Measurements from ENCODE around the gene PRKCE. TPM values are rescaled to one million over a fixed set of nuclear protein-coding genes. Genes with fewer than 3 reads are reported as not detected.

The PRKCE gene
- total RNA-seq, 1 donor from 2014 or later = 23.6 TPM

DNA sequence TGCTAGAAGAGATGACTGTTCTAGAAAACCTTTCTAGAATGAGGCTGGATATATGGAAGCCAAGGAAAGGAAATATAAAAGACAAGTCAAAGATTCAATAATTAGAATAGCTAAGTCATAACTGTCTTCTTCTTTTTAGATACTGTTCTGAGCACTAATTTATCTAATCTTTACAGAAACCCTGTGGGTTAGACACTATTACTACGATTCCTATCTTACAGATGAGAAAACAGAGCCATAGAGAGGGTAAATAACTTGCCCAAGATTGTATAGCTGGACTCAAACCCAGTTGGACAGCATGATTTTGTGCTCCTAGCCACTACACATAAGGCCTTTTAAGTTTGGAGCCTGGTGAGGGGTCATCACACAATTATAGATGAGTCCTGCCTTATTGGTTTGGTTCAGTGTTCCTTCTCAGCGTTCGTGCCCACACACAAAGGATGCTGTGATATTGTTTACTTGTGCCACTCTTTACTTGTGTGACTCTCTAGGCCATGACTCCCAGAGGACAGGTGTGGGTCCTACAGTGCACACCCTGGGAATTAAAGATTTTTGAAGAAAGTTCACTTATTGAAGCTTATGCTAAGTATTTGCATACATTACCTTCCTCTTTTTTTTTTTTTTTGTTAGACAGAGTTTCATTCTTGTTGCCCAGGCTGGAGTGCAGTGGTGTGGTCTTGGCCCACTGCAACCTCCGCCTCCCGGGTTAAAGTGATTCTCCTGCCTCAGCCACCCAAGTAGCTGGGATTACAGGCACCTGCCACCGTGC is 153.7 kb downstream of the PRKCE start:
- no peak for DNase-seq (ENCODE audit: low read depth in 2 of 2)

DNA sequence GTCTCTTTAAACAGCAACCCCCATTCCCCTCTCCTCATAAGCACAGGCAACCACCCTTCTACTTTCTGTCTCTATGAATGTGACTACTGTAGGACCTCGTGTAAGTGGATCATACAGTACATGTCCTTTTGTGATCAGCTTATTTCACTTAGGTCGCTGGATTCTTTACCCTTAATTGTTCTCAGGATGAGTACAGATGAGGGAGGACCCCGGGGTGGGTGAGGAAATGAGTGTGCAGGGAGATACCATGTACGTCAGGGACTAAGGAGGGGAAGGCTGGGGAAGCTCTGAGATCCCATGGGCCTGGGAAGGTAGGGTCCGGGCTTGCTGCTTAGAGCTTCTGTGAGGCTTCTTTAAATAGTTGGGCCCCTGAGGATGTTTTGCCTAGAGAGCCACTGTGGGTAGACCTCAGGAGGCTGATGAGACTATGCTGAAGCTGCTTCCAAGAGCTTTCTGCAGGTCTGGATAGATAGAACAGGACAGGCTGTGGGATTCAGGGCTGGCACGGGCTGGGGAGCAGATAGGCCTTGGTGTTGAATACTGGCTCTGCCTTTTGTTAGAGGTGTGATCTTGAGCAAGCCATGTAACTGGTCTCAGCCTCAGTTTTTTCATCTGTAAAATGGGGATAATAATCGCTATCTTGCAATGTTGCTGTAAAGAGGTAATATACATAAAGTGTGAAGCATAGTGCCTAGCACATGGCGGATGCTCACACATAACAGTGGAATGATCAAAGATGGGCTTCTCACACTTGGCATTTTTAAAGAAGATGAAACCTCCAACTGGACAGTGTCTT is 155.3 kb downstream of the PRKCE start:
- DNase-seq (ENCODE audit: low read depth in 2 of 2) = peak in 1 of 2 donors; percentile 57

DNA sequence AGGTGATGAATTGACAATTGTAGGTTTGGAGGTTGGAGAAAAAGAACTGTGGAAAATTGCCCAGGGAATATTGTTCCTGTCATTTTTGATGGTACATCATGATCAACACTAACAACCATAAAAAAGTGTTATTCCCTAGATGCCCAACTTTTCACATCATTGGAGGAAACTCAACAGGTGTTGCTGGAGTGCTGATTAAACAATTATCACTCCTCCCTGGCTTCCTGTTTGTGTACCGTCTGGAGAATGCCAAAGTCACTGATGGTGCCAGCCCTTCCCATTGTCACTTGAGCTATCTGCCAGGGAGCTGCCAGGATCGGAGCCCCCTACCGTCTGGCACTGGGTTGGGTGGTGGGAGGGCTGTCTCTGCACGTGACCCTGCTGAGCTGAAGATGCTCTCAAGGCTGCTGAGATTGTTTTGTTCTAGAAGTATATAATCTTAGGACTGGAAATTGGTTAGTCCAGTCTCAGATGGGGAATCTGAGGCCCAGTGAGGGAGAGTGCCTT is 156.9 kb downstream of the PRKCE start:
- DNase-seq (ENCODE audit: low read depth in 2 of 2) = no peak

DNA sequence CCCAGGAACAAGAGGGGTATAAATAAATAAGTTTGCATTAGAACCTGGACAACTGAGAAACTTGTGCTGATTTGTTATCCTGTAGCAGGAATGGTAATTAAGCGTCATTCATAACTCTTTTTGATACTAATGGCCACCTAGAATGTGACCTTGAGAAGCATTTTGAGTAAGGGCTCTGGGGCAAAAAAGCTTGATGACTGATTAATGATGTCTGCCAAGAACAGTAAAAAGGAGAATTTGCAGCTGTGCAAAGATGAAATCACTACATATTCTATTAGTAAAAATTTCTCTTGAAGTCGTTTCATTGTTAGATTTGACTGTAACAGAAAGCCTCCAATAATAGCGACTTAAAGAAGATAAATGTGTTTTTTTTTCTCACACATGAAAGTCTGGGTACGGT is 157.7 kb downstream of the PRKCE start:
- no peak for DNase-seq (ENCODE audit: low read depth in 2 of 2)

DNA sequence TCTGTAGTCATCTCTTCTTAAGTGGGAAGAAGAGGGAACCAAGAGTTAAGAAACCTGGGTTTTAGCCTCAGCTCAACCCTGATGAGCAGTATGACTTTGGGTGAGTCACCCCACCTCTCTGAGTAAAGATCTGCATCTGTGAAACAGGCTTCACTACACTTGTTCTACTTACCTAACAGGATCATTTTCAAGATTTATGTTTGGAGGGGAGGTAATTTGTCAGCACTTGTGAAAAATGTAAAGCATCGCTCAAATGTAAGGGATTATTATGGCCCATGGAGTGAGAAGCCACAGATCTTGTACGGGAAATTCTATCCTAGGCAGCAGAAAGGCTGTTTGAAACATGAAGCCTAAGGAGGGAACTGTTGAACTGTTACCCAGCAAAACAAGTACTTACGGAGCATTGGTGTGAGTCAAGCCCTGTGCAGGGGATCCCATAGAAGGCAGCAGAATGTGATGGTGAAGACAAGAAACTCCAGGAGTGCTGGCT is 160.6 kb downstream of the PRKCE start:
- peak in 1 of 2 donors; percentile 61 for DNase-seq (ENCODE audit: low read depth in 2 of 2)

DNA sequence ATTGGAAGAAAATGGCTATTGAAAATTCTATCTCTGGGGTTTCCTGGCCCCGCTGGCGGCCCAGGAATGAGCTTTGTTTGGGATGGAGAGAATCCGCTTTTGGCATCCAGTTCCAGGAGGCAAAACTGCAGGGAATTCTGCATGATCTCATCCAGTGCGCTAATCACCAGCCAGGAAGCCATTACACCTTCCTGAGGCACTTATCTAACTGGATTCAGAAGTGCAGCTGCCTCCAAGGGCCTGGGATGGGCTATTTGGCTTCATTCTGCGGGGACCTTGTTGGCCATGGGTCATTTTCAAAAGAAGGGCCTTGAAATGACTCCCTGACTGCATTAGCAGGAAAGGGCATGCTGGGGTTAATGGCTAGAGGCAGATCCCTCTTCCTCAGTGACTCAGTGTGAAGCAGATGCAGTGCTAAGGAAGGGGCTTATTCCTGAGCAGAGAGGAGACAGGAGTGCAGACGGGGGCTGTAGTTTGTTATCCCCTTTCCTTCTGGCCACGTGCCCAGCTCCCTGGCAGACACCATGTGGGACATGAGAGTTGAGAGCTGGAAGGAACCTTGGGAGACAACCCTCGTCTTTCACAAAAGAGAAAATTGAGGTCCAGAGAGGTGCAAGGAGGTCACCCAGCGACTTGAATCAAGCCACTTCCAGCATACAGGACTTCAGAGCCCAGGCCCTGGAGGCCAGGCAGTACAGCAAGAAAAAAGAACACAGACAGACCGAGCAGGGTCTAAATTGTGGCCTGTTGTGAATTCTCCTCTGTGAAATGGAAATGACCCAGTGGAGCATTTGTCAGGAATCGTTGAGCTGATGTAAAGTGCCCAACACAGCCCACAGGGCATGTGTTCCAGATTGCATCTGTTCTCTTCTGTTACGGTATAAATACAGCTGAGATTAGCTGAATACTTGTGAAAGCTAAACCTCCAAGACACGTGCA is 161.8 kb downstream of the PRKCE start:
- peak; percentile 78 to 94 for DNase-seq (ENCODE audit: low read depth in 2 of 2)

DNA sequence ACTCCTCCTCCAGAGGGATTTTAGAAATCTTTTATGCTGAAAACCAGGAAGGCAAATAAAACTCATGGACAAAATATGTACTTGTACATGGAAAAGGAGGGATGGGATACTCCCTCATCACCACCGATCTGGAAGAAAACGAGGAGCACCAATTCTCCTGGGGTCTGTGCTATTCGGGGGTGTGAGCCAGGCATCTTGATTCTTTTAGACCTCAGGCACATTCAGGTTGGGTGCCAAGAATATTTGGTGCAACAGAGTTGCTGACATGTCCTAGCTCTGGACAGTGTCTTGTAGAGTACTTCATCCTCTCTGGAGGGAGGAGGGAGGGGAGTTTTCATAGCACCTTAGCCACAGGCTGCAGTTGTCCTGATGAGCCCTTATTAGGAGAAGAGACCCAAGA is 163.0 kb downstream of the PRKCE start:
- DNase-seq (ENCODE audit: low read depth in 2 of 2) = no peak

DNA sequence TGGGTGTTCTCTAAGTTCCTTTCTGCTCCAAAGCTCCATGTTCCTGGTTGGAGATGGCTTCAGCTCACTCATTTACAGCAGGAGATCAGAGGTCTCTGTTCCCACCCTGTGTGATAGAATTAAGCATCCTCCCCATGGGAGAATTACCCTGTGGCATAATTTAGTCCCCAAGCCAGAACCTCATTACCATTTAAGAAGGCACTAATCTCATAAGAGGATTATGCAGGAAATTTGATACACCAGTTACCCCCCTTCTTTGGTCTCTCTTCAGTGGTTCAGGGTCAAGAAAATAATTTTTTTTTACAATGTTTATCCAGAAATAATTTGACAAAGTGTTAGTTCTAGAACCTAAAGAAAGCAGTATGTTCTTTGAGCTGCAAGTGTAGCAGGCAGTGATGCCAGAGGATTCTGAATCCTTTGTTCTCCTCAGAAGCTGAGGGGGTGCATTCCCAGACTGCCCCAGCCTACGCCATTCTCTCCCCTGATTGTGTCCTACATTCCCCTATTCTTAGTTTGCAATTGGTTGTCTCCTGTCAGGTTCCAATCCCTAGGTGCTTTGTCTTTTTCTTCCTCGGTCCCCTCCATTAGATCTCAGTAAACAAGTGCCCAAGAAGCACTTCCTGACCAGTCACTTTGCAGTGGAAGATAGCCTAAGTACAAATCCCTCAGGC is 163.6 kb downstream of the PRKCE start:
- DNase-seq (ENCODE audit: low read depth in 2 of 2) = no peak

DNA sequence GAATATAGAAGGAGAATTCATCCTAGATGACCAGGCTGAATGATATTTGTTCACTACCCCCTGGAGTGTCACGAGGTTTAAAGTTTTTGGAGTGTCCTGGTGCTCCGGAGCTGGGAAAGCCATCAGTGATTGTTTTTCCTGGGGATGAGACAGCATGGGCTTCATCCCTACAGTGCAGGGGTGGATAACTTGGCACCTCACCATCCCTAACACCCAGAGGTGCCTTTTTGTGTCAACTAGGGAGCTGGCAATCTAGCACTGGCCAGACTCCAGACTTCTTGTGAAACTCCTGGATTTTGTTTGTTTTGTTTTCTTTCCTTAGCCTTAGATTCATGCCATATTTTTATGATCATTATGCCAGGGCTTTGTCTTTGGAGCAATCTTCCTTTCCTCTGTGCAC is 164.8 kb downstream of the PRKCE start:
- no peak for DNase-seq (ENCODE audit: low read depth in 2 of 2)

DNA sequence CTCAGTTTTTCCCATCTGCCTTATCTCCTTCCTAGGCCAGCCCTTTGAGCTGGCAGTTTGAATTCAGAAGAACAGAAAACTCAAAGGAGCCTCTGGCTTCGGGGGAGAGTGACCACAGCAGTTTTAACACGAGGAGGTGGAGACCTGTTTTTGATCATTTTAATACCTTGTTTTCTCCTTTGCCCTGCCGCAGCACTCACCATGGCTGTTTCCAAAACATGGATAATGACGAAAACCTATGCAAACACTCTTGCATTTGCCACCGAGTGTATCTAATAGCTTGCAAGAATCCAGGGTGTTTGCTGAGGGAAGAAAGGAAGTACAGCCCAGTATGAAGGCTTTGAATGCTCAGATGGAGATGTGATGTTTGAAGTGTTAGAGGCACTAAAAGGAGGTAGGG is 167.1 kb downstream of the PRKCE start:
- no peak for DNase-seq (ENCODE audit: low read depth in 2 of 2)

DNA sequence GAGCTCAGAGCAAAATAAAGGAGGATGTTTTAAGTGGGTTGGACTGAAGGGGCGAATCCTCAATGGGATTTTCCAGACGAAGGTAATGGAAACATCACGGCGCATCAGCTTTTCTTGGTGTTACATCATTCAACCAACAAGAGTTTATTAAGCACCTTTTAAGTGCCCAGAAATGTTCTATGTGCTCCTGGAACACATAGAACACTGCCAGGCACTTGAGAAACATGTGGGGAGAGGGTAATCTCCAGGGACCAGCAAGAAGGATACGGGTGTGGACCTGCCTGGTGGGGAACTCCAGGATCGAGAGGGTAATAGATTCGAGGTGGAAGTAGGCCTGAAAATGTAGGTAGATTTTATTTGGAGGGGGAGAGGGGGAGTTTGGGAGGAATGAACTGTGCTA is 168.6 kb downstream of the PRKCE start:
- no peak for DNase-seq (ENCODE audit: low read depth in 2 of 2)

DNA sequence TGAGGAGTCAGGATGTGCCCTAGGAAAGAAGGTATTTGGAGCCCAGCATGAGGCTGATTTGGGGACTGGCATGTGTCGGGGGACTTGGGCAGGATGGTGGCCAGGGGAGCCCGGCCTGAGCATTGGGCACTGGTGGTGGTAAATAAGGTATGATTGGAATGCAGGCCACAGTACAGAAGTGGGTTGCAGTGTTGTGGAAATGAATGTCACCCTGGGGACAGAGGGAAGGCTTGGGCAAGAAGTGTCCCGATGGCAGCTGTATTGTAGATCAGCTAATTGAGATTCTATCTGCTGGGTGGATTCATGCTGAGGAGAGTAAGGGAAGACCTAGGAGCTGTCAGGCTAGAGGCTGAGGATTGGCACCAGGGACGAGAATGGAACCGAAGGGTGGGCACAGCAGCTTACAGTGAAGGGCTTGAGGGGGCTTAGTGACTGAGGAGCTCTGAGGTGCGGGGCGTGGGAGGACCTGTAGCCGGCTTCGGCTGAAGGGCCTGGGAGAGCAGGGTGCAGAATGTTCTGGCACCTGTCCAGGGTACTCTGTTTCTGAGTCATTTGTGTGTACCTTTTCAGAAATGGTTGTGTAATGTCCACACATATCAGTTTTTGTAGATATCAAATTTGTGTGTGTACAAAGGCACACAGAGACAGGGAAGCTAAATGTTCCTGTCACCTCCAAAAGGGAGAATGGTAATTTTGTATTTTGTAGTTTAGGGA is 170.2 kb downstream of the PRKCE start:
- DNase-seq (ENCODE audit: low read depth in 2 of 2) = peak; percentile 45 to 46

DNA sequence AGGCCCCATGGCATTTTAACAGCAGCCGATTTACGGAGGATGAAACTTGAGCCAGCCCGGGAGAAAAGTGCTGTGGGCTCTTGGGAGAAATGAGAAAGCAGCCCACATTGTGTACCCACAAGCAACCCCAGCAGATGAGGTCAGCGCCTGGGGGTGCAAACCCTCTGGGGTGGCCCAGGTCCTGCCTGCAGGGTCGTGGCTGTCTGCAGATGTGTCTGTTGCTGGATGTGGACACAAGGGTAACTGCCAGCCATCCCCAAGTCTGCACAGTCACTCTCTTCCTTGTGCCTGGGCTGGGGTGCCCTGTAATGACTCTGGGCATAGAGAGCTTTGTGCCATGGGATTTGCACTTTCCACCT is 170.8 kb downstream of the PRKCE start:
- no peak for DNase-seq (ENCODE audit: low read depth in 2 of 2)

DNA sequence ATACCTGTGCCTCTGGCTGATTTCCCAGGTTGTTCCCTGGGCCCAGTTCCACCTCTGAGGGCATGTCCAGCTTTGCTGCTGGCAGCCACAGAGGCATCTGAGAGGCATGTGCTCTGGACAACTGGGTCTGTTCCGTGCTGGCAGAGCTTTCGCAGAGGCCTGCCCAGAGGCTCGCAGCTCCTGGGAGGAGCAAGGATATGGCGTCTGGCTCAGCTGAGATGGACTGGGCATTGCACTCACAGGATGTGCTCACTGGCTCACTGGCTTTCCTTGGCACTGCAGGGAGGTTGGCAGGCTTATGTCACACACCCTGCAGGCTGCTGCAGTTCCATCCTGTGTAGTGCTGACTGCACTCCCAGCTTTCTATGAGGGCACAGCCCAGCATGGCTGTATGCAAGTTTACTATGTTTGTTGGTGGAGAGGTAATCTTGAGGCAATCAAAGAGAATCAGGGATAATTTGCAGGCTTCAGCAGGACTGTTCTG is 172.3 kb downstream of the PRKCE start:
- DNase-seq (ENCODE audit: low read depth in 2 of 2) = peak; percentile 29 to 37

DNA sequence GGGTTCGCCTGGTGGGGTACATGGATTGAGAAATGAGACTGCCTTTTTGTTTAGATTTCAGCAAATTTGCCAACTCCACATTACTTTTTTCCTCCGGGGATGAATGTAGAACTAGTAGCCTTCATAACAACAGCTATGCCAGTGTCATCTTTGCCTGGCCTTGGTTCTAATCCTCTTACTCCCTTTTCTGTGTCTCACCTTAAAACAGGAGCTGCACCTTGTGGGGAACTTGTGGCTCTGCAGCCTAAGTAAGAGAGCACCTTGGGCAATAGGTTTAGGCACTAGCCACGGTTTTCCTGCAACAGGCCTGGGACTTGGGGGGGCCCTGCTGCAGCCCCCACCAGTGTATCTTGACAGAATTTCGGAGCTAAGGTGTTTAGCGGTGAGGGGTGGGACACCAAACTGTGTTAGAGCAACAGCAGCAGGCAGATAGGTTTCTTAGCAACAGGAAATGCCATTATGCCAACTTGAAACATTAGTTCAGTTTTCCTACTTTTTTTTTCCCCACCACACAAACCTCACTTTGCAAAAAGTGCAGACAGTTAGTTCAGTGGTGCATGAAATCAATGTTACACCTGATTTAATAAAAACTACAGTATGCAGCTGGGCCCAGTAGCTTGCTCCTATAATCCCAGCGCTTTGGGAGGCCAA is 173.7 kb downstream of the PRKCE start:
- DNase-seq (ENCODE audit: low read depth in 2 of 2) = no peak

DNA sequence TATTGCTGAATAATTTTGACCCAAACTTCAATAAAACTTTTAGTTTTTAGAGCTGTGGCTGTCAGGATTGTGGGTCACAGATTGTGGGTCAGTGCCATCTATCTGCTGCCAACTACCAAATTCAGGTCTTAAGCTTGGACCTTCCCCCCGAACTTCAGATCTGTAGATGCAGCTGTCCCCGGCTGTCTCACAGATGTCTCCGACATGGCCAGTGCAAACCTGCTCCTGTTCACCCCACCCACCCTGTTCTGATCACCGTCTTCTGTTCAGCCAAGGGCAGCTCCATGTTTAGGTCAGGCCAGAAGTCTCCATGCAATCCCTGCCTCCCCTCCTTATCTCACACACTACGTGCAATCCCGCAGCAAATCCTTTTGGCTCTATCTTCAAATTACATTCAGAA is 175.0 kb downstream of the PRKCE start:
- no peak for DNase-seq (ENCODE audit: low read depth in 2 of 2)

DNA sequence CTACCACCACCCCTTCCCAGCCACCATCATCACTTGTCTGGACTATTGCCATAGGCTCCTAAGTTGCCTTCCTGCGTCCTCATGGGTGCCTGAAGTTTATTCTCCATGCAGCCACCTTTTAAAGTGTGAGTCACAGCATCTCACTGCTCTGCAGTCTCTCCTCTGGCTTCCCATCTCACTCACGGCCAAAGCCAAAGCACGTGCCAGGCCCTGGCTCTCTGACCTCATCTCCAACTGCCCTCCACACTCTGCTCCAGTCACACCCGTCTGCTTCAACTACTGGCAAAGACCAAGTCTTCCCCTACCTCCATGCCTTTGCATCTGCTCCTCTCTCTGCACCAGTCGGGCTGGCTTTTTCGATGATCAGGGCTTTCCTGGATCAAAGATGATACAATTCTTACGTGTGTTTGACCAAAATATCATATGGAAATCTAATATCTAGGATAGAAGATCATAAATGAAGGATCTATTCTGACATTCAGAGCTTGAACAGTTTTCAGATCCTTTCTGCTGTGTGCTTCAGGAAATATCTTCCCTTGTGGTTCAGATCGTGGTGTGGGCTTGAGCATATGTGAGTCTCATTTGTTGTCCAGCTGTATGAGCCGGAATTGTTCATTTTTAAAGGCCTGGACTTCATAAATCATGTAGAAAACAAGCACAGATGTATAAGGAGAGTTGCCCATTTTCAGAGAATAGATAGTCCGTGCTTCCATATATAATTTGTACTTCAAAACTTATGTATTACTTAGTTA is 175.6 kb downstream of the PRKCE start:
- DNase-seq (ENCODE audit: low read depth in 2 of 2) = peak; percentile 56 to 65

DNA sequence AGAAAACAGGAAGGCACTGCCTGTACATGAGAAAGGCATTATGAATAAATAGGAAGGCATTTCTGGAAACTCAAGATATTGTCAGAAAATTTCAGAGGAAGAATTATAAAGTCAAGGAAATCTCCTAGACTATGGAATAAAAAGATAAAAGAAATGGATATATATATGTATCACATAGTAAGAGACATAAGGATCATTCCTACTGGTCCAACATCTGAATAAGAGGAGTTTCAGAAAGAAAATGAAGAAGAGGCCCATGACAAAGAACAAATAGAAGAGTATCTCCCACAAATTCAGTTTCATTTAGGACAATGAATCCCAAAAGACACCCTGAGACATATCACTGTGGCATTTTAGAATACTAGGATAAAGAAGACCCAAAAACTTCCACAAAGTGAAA is 178.8 kb downstream of the PRKCE start:
- DNase-seq (ENCODE audit: low read depth in 2 of 2) = no peak
